Neural cell (in vitro differentiated cells): Measurements from ENCODE around the gene RGP1.

Experiments
- CTCF ChIP-seq: fragments of 450-650 bp; IDR thresholded peaks from 2 replicates; pipeline ENCODE4 v1.5.1; 2014; ENCODE audit warnings: antibody characterized with exemption, mild to moderate bottlenecking, moderate library complexity; ENCODE audit not compliant: poor library complexity, severe bottlenecking
- EZH2 ChIP-seq: fragments of 200-600, 300-800 bp; shearing (Covaris generic), sonication (generic); IDR thresholded peaks from 2 replicates; pipeline ENCODE4 v1.6.1; 2014; ENCODE audit warnings: antibody characterized with exemption, low read length, borderline replicate concordance, mild to moderate bottlenecking; ENCODE audit not compliant: insufficient read depth, poor library complexity, severe bottlenecking
- POLR2AphosphoS5 ChIP-seq: IDR thresholded peaks from 2 replicates; pipeline ENCODE4 v1.6.1; 2012
- RAD21 ChIP-seq: fragments of 450-650 bp; conservative IDR thresholded peaks from 2 replicates; pipeline ENCODE4 v1.6.1; 2014; ENCODE audit warnings: antibody characterized with exemption, mild to moderate bottlenecking, moderate library complexity

- TF ChIP-seq CTCF (no peak), EZH2 (no peak), RAD21 (no peak), POLR2AphosphoS5 (no peak)
Observed at GRCh38 chr9:35717132-35717870, 31.8 kb upstream of the RGP1 start.
